Trophoblast cell (in vitro differentiated cells and primary cell): Measurements from ENCODE around the gene NEAT1.

Source experiments
- DNase-seq, 2 donors: peaks; one replicate each; pipeline ENCODE4 v3.0.0-alpha.2; 2016
- H2AFZ ChIP-seq: 2 replicates; pipeline ENCODE4 v1.6.1; 2013; ENCODE audit warnings: low read length, moderate library complexity, mild to moderate bottlenecking; ENCODE audit not compliant: insufficient read depth, poor library complexity
- H2AK5ac ChIP-seq: 2 replicates; pipeline ENCODE4 v1.6.1; 2013; ENCODE audit warnings: mild to moderate bottlenecking, low read length
- H2BK120ac ChIP-seq: 2 replicates; pipeline ENCODE4 v1.6.1; 2013; ENCODE audit warnings: low read length, mild to moderate bottlenecking, moderate library complexity; ENCODE audit not compliant: insufficient read depth, poor library complexity
- H2BK12ac ChIP-seq: 2 replicates; pipeline ENCODE4 v1.6.1; 2013; ENCODE audit warnings: mild to moderate bottlenecking, low read length, moderate library complexity
- H2BK5ac ChIP-seq: 2 replicates; pipeline ENCODE4 v1.6.1; 2013; ENCODE audit warnings: low read length, low read depth, moderate library complexity, mild to moderate bottlenecking; ENCODE audit not compliant: poor library complexity
- H3K14ac ChIP-seq: 2 replicates; pipeline ENCODE4 v1.6.1; 2013; ENCODE audit warnings: mild to moderate bottlenecking, low read length
- H3K18ac ChIP-seq: 2 replicates; pipeline ENCODE4 v1.6.1; 2013; ENCODE audit warnings: mild to moderate bottlenecking, low read length
- H3K23ac ChIP-seq: 2 replicates; pipeline ENCODE4 v1.6.1; 2013; ENCODE audit warnings: low read length
- H3K27ac ChIP-seq: 2 replicates; pipeline ENCODE4 v1.5.1; 2013; ENCODE audit warnings: low read depth, mild to moderate bottlenecking, inconsistent platforms, low read length, moderate library complexity
- H3K27me3 ChIP-seq: 2 replicates; pipeline ENCODE4 v1.6.1; 2013; ENCODE audit warnings: inconsistent platforms, mild to moderate bottlenecking, low read length, moderate library complexity; ENCODE audit not compliant: insufficient read depth
- H3K36me3 ChIP-seq, 2 experiments: 1 replicate in 1 of 2; 2 replicates in 1 of 2; pipeline ENCODE4 v1.6.1; 2013; ENCODE audit warnings: low read length in 2 of 2, mild to moderate bottlenecking in 2 of 2, moderate library complexity in 1 of 2; ENCODE audit not compliant: insufficient read depth in 2 of 2, control insufficient read depth in 1 of 2
- H3K4ac ChIP-seq: 2 replicates; pipeline ENCODE4 v1.6.1; 2013; ENCODE audit warnings: low read depth, mild to moderate bottlenecking, low read length, moderate library complexity
- H3K4me1 ChIP-seq, 2 experiments: 1 replicate in 1 of 2; 2 replicates in 1 of 2; pipeline ENCODE4 v1.6.1; 2013; ENCODE audit warnings: low read length in 2 of 2, mild to moderate bottlenecking in 2 of 2, moderate library complexity in 1 of 2; ENCODE audit not compliant: insufficient read depth in 2 of 2, control insufficient read depth in 1 of 2
- H3K4me2 ChIP-seq: 2 replicates; pipeline ENCODE4 v1.6.1; 2013; ENCODE audit warnings: inconsistent platforms, mild to moderate bottlenecking, low read length, moderate library complexity
- H3K4me3 ChIP-seq: 2 replicates; pipeline ENCODE4 v1.5.1; 2013; ENCODE audit warnings: mild to moderate bottlenecking, low read depth, low read length, inconsistent platforms
- H3K79me1 ChIP-seq: one replicate; pipeline ENCODE4 v1.6.1; 2013; ENCODE audit warnings: low read length
- H3K79me2 ChIP-seq: 2 replicates; pipeline ENCODE4 v1.6.1; 2013; ENCODE audit warnings: low read length, mild to moderate bottlenecking; ENCODE audit not compliant: control insufficient read depth, insufficient read depth, poor library complexity
- H3K9ac ChIP-seq: 2 replicates; pipeline ENCODE4 v1.6.1; 2013; ENCODE audit warnings: mild to moderate bottlenecking, low read length
- H3K9me3 ChIP-seq: 2 replicates; pipeline ENCODE4 v1.6.1; 2013; ENCODE audit warnings: low read depth, mild to moderate bottlenecking, control low read depth, inconsistent platforms, low read length; ENCODE audit not compliant: insufficient read depth
- H4K12ac ChIP-seq: 2 replicates; pipeline ENCODE4 v1.6.1; 2013; ENCODE audit warnings: low read depth, mild to moderate bottlenecking, low read length, moderate library complexity
- H4K8ac ChIP-seq: 2 replicates; pipeline ENCODE4 v1.6.1; 2013; ENCODE audit warnings: low read depth, mild to moderate bottlenecking, low read length, moderate library complexity
- H4K91ac ChIP-seq: one replicate; pipeline ENCODE4 v1.6.1; 2013; ENCODE audit warnings: low read depth, mild to moderate bottlenecking, low read length, moderate library complexity
- WGBS: extraction: QIAGEN DNeasy Blood & Tissue Kit; methylation state at CpG from one replicate; pipeline ENCODE4 v1.1.7; 2013; ENCODE audit warnings: missing lambda C conversion rate; ENCODE audit not compliant: insufficient read length, insufficient coverage; ENCODE audit errors: extremely low coverage; 5-methylcytosine and 5-hydroxymethylcytosine counted together

Gene NEAT1

DNA sequence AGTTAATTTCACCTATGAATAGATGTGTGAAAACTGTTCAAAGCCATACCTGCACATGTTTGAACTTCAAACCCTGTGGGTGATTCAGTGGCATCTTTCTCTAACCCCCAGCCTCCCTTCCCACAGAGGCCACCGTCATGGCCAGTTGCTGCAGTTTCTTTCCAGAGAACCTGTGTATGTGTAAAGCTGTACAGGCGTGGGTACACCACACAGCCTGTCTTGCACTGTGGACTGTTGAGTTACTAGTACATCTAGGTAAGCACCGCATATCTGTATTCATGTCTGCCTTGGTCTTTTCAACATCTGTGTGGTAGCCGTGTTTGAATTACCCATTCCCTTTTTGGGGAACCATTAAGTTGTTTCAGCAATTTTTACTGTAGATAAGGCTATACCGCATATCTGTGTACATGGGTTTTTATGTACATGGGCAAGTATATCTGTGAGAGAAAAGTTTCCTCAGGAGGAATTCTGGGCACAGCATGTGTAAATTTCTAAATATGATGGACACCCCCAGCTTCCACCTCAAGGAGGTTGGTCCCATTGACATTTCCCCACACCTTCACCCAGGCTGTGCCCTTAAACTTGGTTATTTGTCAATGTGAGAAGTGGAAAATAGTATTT, 13.9 kb downstream of the NEAT1 start:
- Histone ChIP-seq H3K27ac (no peak overlapping the region), H4K91ac (no peak overlapping the region), H3K27me3 (no peaks in the 10 kb centered on the region), H3K4ac (no peak overlapping the region), H2BK5ac (no peak overlapping the region), H3K36me3 (peaks cover 16 to 29% of the 10 kb centered on the region in 2 experiments), H2AFZ (no peak overlapping the region), H4K8ac (no peak overlapping the region), H3K4me1 (peaks cover 3 to 9% of the 10 kb centered on the region in 2 experiments), H3K79me2 (peaks cover 4% of the 10 kb centered on the region), H3K23ac (no peak overlapping the region), H3K79me1 (no peaks in the 10 kb centered on the region), H3K9me3 (no peaks in the 10 kb centered on the region), H3K4me2 (no peak overlapping the region), H2BK120ac (no peak overlapping the region), H3K14ac (no peak overlapping the region), H4K12ac (no peak overlapping the region), H3K4me3 (no peak overlapping the region), H3K18ac (no peak overlapping the region), H2BK12ac (no peak overlapping the region), H2AK5ac (no peak overlapping the region), H3K9ac (no peak overlapping the region)
- WGBS = no CpG with 5 or more reads among the region's 5 CpGs
- peak in 1 of 2 donors; percentile 53 for DNase-seq

GRCh38 chr11:65437436-65438227, 15.0 kb downstream of the NEAT1 start:
- no peak overlapping the region for H4K12ac ChIP-seq
- no CpG with 5 or more reads among the region's 14 CpGs for WGBS

GRCh38 chr11:65438257-65439151, 15.9 kb downstream of the NEAT1 start:
- Histone ChIP-seq H3K4me2 (no peak overlapping the region), H3K79me1 (peaks cover 8% of the 10 kb centered on the region), H4K8ac (no peak overlapping the region), H3K4ac (no peak overlapping the region), H4K91ac (no peak overlapping the region), H3K9me3 (no peaks in the 10 kb centered on the region), H3K27ac (no peak overlapping the region), H3K4me1 (peaks cover 12 to 21% of the 10 kb centered on the region in 2 experiments), H3K4me3 (no peak overlapping the region), H3K27me3 (no peaks in the 10 kb centered on the region), H3K36me3 (peaks cover 18 to 29% of the 10 kb centered on the region in 2 experiments), H4K12ac (no peak overlapping the region), H3K9ac (no peak overlapping the region), H3K23ac (no peak overlapping the region), H2BK5ac (no peak overlapping the region), H2AFZ (no peak overlapping the region), H2AK5ac (no peak overlapping the region), H2BK120ac (no peak overlapping the region), H2BK12ac (no peak overlapping the region), H3K18ac (no peak overlapping the region), H3K14ac (no peak overlapping the region), H3K79me2 (peaks cover 5% of the 10 kb centered on the region)
- peak in 1 of 2 donors; percentile 28 for DNase-seq
- no CpG with 5 or more reads among the region's 9 CpGs for WGBS

More at GRCh38 chr11:65437436-65438227, 15.0 kb downstream of the NEAT1 start:
- Histone ChIP-seq H3K4me1 (peaks cover 7 to 18% of the 10 kb centered on the region in 2 experiments), H4K91ac (no peak overlapping the region), H3K9me3 (no peaks in the 10 kb centered on the region), H3K23ac (no peak overlapping the region), H3K4ac (peak overlapping the region; percentile 70), H3K27ac (no peak overlapping the region), H2AFZ (no peak overlapping the region), H2AK5ac (no peak overlapping the region), H2BK12ac (no peak overlapping the region), H3K79me1 (peaks cover 4% of the 10 kb centered on the region), H3K27me3 (no peaks in the 10 kb centered on the region), H2BK120ac (no peak overlapping the region), H3K14ac (no peak overlapping the region), H3K9ac (no peak overlapping the region), H3K18ac (no peak overlapping the region), H3K4me3 (no peak overlapping the region), H3K4me2 (no peak overlapping the region), H3K79me2 (peaks cover 5% of the 10 kb centered on the region), H2BK5ac (no peak overlapping the region), H4K8ac (no peak overlapping the region), H3K36me3 (peaks cover 16 to 29% of the 10 kb centered on the region in 2 experiments)
- peak in 1 of 2 donors; percentile 14 for DNase-seq
